GM19023 (cell line): ENCODE results near the gene PRR36.

Experiments
- ATAC-seq: cut with Tn5 transposase; IDR thresholded peaks from one replicate; pipeline ENCODE4 v1.9.1; 2021; ENCODE audit warnings: mild to moderate bottlenecking, moderate library complexity; ENCODE audit not compliant: unreplicated experiment

PRR36 gene

GRCh38 chr19:7913652-7914051, 39.5 kb upstream of the PRR36 start:
- ATAC-seq, result no peak

- no peak for ATAC-seq
These were observed 38.7 kb upstream of the PRR36 start for GRCh38 chr19:7912697-7913564.

GRCh38 chr19:7912144-7912696, 38.0 kb upstream of the PRR36 start:
- no peak for ATAC-seq

- ATAC-seq, result no peak
These were observed 37.4 kb upstream of the PRR36 start for GRCh38 chr19:7911508-7912143.

- no peak for ATAC-seq
These were observed 36.4 kb upstream of the PRR36 start for GRCh38 chr19:7910321-7911161.

GRCh38 chr19:7909471-7910067, 35.4 kb upstream of the PRR36 start:
- no peak for ATAC-seq

- no peak for ATAC-seq
These were observed 34.7 kb upstream of the PRR36 start for GRCh38 chr19:7908742-7909461.

GRCh38 chr19:7908078-7908699, 34.0 kb upstream of the PRR36 start:
- ATAC-seq, result no peak

- no peak for ATAC-seq
These were observed 33.4 kb upstream of the PRR36 start for GRCh38 chr19:7907544-7907943.

GRCh38 chr19:7907122-7907521, 32.9 kb upstream of the PRR36 start:
- ATAC-seq, result no peak

- no peak for ATAC-seq
These were observed 31.7 kb upstream of the PRR36 start for GRCh38 chr19:7905859-7906258.

- no peak for ATAC-seq
These were observed 31.1 kb upstream of the PRR36 start for GRCh38 chr19:7905268-7905667.

- ATAC-seq, result peak; percentile 35
These were observed 30.2 kb upstream of the PRR36 start for GRCh38 chr19:7904074-7905020.

GRCh38 chr19:7903244-7904073, 29.3 kb upstream of the PRR36 start, which contains the start of gene MAP2K7:
Gene MAP2K7, plus strand, starts transcription at chr19:7903877. Its CDS starts 68 bp downstream, at chr19:7903945.
- peak; percentile 89 for ATAC-seq

- no peak for ATAC-seq
These were observed 28.6 kb upstream of the PRR36 start for GRCh38 chr19:7902796-7903243.

GRCh38 chr19:7901337-7901736, 27.1 kb upstream of the PRR36 start:
- no peak for ATAC-seq

GRCh38 chr19:7900931-7901330, 26.7 kb upstream of the PRR36 start:
- ATAC-seq, result no peak
